ENCODE measurements around the gene HID1. TPM values are rescaled to one million over a fixed set of nuclear protein-coding genes. Genes with fewer than 3 reads are reported as not detected.

HID1 gene
- total RNA-seq, 1 donor from 2014 or later, result 12.3 TPM

Other genes starting within 250 kb of the HID1 start
- 1.9 TPM for gene RAB37, start 235.5 kb downstream of the HID1 start, total RNA-seq
- gene NHERF1, start 224.1 kb downstream of the HID1 start, total RNA-seq, result 50.5 TPM
- gene NAT9, start 196.4 kb downstream of the HID1 start, total RNA-seq, result 30.2 TPM
- gene GRIN2C, start 112.9 kb downstream of the HID1 start, total RNA-seq, result 1.6 TPM
- gene FDXR, start 99.8 kb downstream of the HID1 start, total RNA-seq, result 4.3 TPM
- 0.51 TPM for gene FADS6, start 79.1 kb downstream of the HID1 start, total RNA-seq
- 2.9 TPM for gene USH1G, start 49.5 kb downstream of the HID1 start, total RNA-seq
- not detected for gene OTOP2, start 48.5 kb downstream of the HID1 start, total RNA-seq
- 1.4 TPM for gene OTOP3, start 36.9 kb downstream of the HID1 start, total RNA-seq
- gene CDR2L, start 14.9 kb upstream of the HID1 start, total RNA-seq, result 11.4 TPM
- gene MRPL58, start 39.9 kb upstream of the HID1 start, total RNA-seq, result 31.5 TPM
- gene ATP5PD, start 74.2 kb upstream of the HID1 start, total RNA-seq, result 299 TPM
- 19.8 TPM for gene KCTD2, start 74.5 kb upstream of the HID1 start, total RNA-seq
- gene SLC16A5, start 115.2 kb upstream of the HID1 start, total RNA-seq, result 11.5 TPM
- 3.5 TPM for gene ARMC7, start 137.2 kb upstream of the HID1 start, total RNA-seq
- gene NT5C, start 159.0 kb upstream of the HID1 start, total RNA-seq, result 50.8 TPM
- 97.4 TPM for gene JPT1, start 181.8 kb upstream of the HID1 start, total RNA-seq
- 64.0 TPM for gene SUMO2, start 210.2 kb upstream of the HID1 start, total RNA-seq
- gene NUP85, start 232.9 kb upstream of the HID1 start, total RNA-seq, result 35.1 TPM